GM21515 (cell line): Measurements from ENCODE around the gene GNPTAB.
"Not testable (repeated sequence)": the region's sequence is repeated elsewhere in the genome, so short reads cannot be mapped to it uniquely, and the experiment has no call there.

Source experiments
- ATAC-seq: cut with Tn5 transposase; IDR thresholded peaks from one replicate; pipeline ENCODE4 v1.9.1; 2021; ENCODE audit not compliant: unreplicated experiment

Gene GNPTAB

GRCh38 chr12:101740980-101741379 lies 89.8 kb downstream of the GNPTAB start:
- no peak for ATAC-seq

DNA sequence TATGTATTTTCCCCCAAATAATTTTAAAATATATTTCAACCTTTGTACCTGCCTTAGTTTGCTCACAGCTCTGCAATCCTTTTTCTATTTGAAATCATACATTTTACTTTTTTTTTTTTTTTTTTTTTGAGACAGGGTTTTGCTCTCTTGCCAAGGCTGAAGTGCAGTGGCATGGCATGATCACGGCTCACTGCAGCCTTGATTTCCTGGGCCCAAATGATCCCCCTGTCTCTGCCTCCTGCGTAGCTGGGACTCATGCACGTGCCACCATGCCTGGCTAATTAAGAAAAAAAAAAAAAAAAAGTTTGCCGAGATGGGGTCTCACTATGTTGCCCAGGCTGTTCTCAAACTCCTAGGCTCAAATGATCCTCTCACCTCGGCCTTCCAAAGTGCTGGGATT lies 90.2 kb downstream of the GNPTAB start:
- no peak for ATAC-seq

DNA sequence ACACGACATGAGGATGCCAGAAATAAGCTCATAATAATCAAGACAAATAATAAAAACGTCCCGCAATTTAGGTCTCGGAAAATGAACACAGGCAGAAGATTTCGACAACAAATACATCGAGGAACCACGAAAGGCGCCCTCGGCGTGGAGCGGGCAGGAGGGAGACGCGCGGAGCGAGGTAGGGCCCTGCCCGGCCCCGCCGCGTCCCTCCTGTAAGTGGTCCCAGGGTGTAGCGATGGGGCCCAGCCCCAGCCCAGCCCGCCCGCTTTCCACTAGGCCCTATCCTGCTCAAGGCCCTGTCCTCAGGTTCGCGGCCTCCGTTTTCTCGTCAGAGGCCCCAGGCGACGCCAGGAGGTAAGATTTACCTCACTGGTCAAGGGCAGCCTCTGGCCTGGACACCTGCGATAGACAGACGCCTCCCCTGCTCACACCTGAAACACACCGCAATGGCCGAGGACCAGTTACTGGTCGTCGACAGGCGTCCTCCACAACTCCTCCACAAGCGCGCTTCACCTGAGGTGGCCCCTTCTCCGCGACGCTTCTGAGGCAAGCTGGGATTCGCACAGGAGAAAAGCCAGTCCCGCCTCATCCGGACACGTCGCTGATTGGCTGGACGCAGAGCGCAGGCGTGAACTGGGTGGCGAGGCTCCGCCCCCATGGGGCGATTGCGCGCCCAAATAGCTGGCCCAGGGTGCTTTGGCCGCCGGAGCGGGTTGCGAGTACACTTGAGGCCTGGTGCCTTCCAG lies 91.7 kb downstream of the GNPTAB start, which contains the start of gene SYCP3:
Gene SYCP3, minus strand, starts transcription at position 543 of the 746 bp plus-strand sequence. CDS start 1,527 bp downstream, outside the sequence.
- ATAC-seq = no peak

DNA sequence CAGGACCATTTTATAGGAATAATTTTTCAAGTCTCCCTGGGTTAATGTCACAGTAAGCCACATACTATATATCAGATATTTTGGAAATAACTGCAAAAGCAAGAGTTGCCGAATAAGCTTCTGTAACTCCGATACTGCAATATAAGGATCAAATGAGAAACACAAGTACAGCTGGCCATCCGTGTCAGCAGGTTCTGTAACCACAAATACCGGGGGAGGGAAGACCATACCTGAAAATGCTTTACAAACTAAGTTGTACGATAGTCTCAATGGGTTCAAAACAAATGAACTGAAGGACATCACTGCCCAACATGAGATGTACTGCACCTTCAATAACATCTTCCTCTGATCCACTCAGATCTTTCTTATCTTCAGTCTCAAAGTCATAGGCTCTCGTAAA lies 93.3 kb downstream of the GNPTAB start:
- no peak for ATAC-seq

DNA sequence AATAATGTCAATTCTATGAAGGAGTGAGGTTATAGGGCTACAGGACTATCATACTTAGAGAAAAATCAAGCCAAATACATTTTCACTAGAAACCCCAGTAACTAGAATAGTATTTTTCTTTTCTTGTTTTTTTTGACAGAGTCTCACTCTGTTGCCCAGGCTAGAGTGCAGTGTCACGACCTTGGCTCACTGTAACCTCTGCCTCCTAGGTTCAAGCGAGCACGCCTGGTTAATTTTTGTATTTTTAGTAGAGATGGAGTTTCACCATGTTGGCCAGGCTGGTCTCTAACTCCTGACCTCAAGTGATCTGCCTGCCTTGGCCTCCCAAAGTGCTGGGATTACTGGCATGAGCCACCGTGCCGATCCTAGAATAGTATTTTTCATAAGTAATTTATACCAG lies 96.3 kb downstream of the GNPTAB start:
- ATAC-seq = not testable (repeated sequence)

DNA sequence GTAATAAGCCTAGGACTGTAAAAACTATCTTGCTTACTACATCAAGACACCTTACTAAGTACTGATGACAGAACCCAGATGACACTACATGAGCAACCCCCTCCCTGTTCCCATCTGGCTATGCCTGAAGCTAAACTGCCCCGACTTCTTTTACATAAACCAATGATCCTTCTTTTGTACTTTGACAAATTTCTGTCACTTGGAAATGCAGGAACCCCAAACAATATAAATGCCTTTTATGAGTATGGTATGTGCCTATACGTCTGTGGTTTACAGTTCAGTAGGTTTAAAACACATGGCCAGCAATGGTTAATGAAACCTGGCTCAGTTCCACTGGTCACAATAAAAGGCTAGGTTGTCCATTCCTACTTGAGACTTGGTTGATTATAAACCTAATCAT lies 97.6 kb downstream of the GNPTAB start:
- no peak for ATAC-seq

- no peak for ATAC-seq
Observed at GRCh38 chr12:101732318-101732717, 98.4 kb downstream of the GNPTAB start.

DNA sequence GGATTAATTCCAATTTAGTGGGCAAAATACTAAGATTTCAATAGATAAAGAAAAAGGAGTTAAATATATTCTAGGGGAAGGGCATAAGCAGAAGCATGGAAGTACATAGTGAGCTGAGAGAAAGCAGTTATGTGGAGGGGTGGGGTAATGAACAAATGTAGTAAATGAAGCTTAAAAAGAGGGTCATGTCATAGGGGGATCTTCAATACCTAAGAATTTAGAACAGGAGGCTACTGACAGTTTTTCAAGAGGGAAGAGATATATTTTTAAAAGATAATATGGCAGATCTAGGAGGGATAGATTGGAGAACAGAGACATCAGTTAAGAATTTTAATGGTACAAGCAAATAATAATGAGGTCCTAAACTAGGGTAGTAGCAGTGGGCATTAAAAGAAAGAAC lies 100.9 kb downstream of the GNPTAB start:
- no peak for ATAC-seq

GRCh38 chr12:101727098-101727497 lies 103.7 kb downstream of the GNPTAB start:
- ATAC-seq = no peak

GRCh38 chr12:101722392-101722791 lies 108.4 kb downstream of the GNPTAB start:
- ATAC-seq = no peak

DNA sequence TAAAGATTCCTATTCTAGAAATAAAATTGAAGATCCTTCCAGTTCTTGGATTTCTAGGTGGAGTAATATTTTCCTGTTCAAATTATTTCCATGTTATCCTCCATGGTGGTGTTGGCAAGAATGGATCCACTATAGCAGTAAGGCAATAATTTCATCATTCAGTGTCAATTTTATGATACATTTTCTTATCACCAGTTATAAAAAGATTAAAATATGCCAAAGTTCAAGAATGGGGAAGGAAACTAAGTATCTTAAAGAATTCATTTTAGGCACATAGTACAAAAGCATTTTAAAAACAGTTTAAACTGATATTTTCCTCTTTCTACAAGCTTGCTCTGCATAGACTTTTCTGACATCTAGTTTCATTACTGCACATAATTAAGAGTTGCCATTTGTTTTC lies 110.6 kb downstream of the GNPTAB start:
- ATAC-seq = no peak

GRCh38 chr12:101719566-101719965 lies 111.2 kb downstream of the GNPTAB start:
- no peak for ATAC-seq

DNA sequence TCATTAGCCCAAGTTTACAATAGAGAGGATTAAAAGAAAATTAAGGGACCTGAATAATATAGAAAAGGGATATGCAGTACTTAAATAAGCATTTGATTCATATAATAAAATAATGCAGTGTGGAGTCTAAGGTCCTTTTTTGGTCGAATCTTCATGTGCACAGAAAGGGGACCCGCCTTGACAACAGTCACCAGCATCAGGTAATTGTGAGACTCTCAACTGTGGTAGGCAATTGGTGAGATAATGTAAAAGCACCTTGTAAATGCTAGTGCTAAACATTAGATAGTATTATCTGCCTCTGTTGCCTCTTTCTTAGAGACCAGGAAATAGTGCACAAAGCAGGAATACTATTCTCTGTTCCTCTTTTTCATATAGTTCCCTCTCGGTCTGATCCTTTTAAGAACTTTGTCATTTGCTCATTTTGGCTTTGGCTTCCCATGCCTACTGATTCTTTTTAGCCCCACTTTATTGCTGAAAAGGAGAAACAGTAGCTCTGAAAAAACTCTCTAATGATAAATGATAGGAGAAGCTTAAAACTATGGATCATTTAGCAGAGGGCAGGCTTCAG lies 115.8 kb downstream of the GNPTAB start:
- no peak for ATAC-seq

- no peak for ATAC-seq
Observed at GRCh38 chr12:101713930-101714329, 116.8 kb downstream of the GNPTAB start.

DNA sequence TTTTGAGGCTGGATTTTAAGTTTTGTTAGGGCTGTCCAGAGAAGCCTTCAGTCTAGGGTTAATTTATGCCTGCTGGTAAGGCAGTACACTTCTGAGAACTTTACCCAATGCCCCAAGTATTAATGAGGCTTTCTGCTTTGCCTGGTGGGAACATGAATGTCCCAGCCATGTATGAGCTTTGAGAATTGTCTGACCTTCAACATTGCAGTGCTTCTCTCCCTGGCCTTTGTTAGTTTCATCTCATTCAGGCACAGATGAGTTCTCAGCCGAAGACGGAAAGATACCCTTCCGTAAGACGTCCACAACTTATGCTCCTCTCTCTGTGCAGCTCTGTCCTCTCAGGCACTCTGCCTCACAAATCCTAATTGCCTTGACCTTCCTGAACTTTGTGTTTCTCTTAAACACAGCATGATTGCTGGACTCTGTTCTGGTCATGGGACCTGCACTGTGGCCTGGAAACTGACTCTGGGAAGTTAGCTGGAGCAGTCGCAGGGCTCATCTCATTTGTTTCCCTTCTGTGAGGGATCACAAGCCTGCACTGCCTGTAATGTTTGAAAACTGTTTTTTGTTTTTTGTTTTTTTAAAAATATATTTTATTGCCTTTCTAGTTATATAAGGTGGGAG lies 117.6 kb downstream of the GNPTAB start:
- ATAC-seq = no peak

- no peak for ATAC-seq
Observed at GRCh38 chr12:101710288-101710687, 120.5 kb downstream of the GNPTAB start.

DNA sequence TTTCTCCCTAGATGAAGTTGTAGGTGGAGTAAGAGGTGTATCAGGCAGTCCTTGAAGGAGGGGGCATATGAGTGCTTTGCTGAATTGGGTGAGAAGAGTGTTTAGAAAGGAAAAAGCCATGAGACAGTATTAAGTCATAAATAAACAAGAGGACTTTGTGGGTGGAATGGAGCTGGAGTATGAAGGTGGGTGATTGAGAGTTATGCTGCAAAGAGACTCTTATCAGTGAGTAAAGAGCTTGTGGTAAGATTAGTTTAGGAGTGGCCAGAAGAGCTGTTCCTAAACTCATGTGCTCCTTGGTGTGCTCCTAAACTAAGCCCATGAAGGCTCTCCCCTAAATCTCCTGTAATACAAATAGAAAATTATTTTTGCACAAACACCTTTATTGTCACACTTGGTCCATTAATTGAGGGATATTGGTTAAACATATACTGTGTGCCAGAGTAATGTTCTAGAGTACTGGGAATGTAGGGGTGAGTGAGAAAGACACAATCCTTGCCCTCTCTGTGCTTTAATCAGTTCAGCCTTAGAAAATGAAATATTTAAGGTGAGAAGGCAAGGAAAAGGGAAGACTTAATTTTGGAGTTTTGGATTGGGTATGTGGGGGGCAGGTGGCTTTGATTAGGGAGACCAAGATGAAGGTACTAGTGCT lies 123.5 kb downstream of the GNPTAB start:
- ATAC-seq = no peak

- ATAC-seq = no peak
Observed at GRCh38 chr12:101706403-101706802, 124.4 kb downstream of the GNPTAB start.

DNA sequence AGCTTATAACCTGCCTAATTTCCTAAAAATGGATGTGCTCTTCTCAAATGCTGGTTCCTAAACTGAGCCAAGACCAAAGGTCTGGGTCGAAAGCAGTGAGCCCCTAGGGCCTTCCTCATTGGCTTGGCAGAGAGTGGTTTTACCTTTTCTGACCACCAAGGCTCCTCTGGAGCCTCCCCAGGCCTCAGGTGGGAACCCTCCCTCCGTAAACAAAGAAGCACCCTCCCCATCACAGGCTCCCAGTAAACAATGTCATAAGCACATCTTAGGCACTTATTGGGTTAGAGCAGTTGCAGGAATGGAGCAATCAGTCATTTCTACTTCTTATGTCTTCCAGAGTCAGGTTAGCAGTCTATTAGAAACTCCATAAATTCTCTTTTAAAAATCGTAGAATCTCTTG lies 127.3 kb downstream of the GNPTAB start:
- ATAC-seq = no peak

GRCh38 chr12:101700299-101700820 lies 130.4 kb downstream of the GNPTAB start:
- no peak for ATAC-seq

DNA sequence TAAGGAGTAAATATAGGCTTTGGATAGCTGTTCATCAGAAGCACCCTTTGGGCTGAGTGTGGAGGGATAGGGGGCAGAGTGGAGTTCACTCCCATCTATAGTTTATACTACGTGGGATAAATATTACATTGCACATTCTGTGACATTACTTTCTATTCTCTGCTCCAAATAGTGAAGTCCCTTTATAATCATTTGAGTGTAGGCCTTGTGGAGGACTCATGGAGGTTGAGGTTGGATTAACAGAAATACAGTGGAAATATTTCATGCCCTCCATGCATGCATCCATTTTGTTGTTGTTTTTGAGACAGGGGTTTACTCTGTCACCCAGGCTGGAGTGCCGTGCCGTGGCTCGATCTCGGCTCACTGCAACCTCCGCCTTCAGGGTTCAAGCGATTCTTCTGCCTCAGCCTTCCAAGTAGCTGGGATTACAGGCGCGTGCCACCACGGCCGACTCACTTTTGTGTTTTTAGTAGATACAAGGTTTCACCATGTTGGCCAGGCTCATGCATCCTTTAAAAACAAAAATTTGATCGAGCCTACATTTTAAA lies 131.9 kb downstream of the GNPTAB start:
- ATAC-seq = no peak
